ENCODE data around the gene PEBP1. TPM values are rescaled to one million over a fixed set of nuclear protein-coding genes. Genes with fewer than 3 reads are reported as not detected.
A peak's percentile ranks its signal among the peaks of the same experiment; 100 is the strongest.

The PEBP1 gene
- total RNA-seq, 1 experiment from 2014 or later, result 168 TPM

- Histone ChIP-seq H3K4me1 (ENCODE audit: control insufficient read depth, insufficient read depth, low read length) (no peaks in the 10 kb centered on the region), H3K9me3 (ENCODE audit: control insufficient read depth, insufficient read depth, low read depth, low read length) (no peaks in the 10 kb centered on the region), H3K27ac (ENCODE audit: low read length) (no peak overlapping the region), H3K27me3 (ENCODE audit: control insufficient read depth, insufficient read depth, low read length) (no peaks in the 10 kb centered on the region), H3K36me3 (ENCODE audit: control insufficient read depth, insufficient read depth, low read length) (peaks cover 2% of the 10 kb centered on the region; the same call in 1 of the 2 replicates), H3K4me3 (ENCODE audit: low read depth in 2 of 2, low read length in 2 of 2) (no peak overlapping the region)
- ChIA-PET CTCF (no interaction called here), POLR2A (no interaction called here)
- DNase-seq (ENCODE audit: low read depth, low spot score) (no peak), ATAC-seq (no peak)
- TF ChIP-seq TCF7L2 (IDR thresholded peaks at IDR 0.05; ENCODE audit: low read depth, low read length) (no peak), POLR2AphosphoS5 (IDR thresholded peaks at IDR 0.05; ENCODE audit: low read depth, low read length) (no peak), CTCF (IDR thresholded peaks at IDR 0.05) (no peak), REST (IDR thresholded peaks at IDR 0.05; ENCODE audit: insufficient read depth in 1 of 2, low read depth in 2 of 2, low read length in 1 of 2) (no peak), SIN3A (IDR thresholded peaks at IDR 0.05; ENCODE audit: borderline replicate concordance, insufficient read depth, low read depth, low read length) (no peak)
- intact Hi-C loops (cut with micrococcal nuclease; ENCODE audit: unreplicated experiment) (no loop called here), in situ Hi-C loops (cut with HindIII; ENCODE audit: low pct_unique_long_range_greater_than_20kb, low sequenced_read_pairs) (no loop called here)
- no TSS peak for BruUV-seq (replicated peaks)
Observed at GRCh38 chr12:118144499-118144898, 8.6 kb downstream of the PEBP1 start.

- Histone ChIP-seq H3K27ac (ENCODE audit: low read length) (no peak overlapping the region), H3K27me3 (ENCODE audit: control insufficient read depth, insufficient read depth, low read length) (no peaks in the 10 kb centered on the region), H3K9me3 (ENCODE audit: control insufficient read depth, insufficient read depth, low read depth, low read length) (no peaks in the 10 kb centered on the region), H3K36me3 (ENCODE audit: control insufficient read depth, insufficient read depth, low read length) (peaks cover 4% of the 10 kb centered on the region; the same call in 1 of the 2 replicates), H3K4me1 (ENCODE audit: control insufficient read depth, insufficient read depth, low read length) (no peaks in the 10 kb centered on the region), H3K4me3 (ENCODE audit: low read depth in 2 of 2, low read length in 2 of 2) (no peak overlapping the region)
- TSS peak; percentile 99 for BruUV-seq (replicated peaks)
- POLR2A ChIA-PET, result no interaction called here
- no peak for ATAC-seq
- DNase-seq (ENCODE audit: low read depth, low spot score), result no peak
- in situ Hi-C loops (cut with HindIII; ENCODE audit: low pct_unique_long_range_greater_than_20kb, low sequenced_read_pairs) (no loop called here), intact Hi-C loops (cut with micrococcal nuclease; ENCODE audit: unreplicated experiment) (no loop called here)
- CTCF ChIA-PET, result no interaction called here
- TF ChIP-seq SIN3A (IDR thresholded peaks at IDR 0.05; ENCODE audit: borderline replicate concordance, insufficient read depth, low read depth, low read length), result no peak
- TF ChIP-seq CTCF (IDR thresholded peaks at IDR 0.05), result no peak
- TF ChIP-seq REST (IDR thresholded peaks at IDR 0.05; ENCODE audit: insufficient read depth in 1 of 2, low read depth in 2 of 2, low read length in 1 of 2), result no peak
- no peak for TF ChIP-seq POLR2AphosphoS5 (IDR thresholded peaks at IDR 0.05; ENCODE audit: low read depth, low read length)
- TF ChIP-seq TCF7L2 (IDR thresholded peaks at IDR 0.05; ENCODE audit: low read depth, low read length), result no peak
Observed at GRCh38 chr12:118145113-118145797, 9.3 kb downstream of the PEBP1 start.

Data from Panc1 (cell line).